ENCODE measurements around the gene RFPL4A. TPM values are rescaled to one million over a fixed set of nuclear protein-coding genes. Genes with fewer than 3 reads are reported as not detected.
"Not testable (repeated sequence)": the region's sequence is repeated elsewhere in the genome, so short reads cannot be mapped to it uniquely, and the experiment has no call there.

RFPL4A gene
- polyA plus RNA-seq (ENCODE audit: insufficient read depth in 1 of 5, insufficient read length in 5 of 5, low replicate concordance in 1 of 5), result under 1 TPM in 1 of 5 donors, not detected in 4; 0.14 TPM
- long read RNA-seq, donor 1, result 0 reads
- long read RNA-seq, donor 2, result 0 reads
- long read RNA-seq, donor 3, result 0 reads
- long read RNA-seq, donor 4, result 0 reads
- long read RNA-seq, donor 5, result 0 reads
- long read RNA-seq, donor 6, result 0 reads
- long read RNA-seq, donor 7, result 0 reads
- long read RNA-seq, donor 8, result 0 reads

DNA sequence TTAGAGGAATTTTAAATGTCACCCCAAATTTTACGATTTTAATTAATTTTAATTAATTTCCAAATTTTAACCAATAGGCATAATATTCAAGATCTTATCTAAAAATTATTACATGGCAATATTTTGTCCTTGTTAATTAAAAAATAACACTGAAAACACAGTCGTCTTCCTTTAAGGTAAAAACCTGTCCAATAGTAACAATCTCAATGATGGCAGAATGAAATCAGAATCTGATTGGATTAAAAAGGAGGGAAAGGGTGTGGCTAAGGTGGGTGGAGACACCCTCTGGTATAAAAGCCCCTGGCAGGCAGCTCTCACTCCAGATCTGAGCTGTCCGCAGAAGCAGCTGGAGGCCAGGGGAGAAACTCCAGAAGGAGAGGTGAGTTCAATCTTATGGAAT lies at the start of gene RFPL4A:
TSS of gene RFPL4A (plus strand) at position 301 of the 400 bp plus-strand sequence. CDS start 2,704 bp downstream, outside the sequence.
- DNase-seq, result not testable (repeated sequence)

DNA sequence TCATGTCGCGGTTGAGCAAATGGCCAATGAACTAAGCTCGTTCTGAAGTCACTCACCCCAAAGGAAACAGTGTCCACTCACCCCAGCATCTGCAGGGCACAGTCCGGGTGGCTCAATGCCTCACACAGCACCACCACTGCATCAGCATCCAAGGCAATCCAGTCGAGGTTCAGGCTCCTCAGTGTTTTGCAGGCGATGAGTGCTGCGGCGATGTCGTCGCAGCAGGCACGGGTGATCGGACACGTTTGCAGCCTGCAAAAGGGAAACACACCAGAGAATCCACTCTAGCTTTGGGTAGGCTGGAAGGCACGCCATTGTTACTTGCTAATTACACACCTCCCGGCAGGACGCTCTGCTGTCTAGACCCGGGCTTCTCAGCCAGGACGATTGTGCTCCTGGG lies 47.2 kb upstream of the RFPL4A start:
- DNase-seq, result no peak

DNA sequence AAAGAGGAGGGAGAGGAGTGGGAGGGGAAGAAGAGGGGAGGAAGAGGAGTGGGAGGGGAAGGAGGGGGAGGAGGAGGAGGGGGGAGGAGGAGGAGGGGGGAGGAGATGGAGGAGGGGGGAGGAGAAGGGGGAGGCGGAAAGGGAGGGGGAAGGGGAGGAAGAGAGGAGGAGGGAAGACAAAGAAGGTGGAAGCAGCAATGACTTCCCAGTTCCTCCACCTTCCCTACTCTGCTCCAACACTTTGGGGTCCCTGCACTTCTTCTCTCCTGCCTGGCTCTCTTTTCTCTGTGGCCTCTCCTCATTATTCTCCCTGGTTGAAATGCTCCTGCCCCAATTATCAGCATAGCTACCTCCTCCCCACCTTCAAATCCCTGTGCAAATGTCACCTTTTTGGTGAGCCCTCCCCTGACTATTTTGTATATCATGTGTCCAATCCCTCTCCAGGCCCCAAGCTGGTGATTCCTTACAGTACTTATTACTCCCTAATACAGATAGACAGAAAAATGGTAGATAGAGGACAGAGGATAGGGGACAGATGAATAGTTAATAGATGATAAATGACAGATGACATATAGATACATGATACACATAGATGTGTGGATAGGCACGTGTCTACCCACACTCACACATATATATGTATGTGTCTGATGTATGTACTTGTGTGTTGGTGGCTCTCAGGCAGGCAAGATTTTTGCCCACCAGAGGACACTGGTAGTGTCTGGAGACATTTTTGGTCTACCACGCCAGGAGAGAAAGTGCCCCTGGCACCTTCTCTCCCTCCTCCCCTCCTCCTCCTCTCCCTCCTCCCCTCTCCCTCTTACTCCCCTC lies 45.9 kb upstream of the RFPL4A start:
- DNase-seq, result no peak

DNA sequence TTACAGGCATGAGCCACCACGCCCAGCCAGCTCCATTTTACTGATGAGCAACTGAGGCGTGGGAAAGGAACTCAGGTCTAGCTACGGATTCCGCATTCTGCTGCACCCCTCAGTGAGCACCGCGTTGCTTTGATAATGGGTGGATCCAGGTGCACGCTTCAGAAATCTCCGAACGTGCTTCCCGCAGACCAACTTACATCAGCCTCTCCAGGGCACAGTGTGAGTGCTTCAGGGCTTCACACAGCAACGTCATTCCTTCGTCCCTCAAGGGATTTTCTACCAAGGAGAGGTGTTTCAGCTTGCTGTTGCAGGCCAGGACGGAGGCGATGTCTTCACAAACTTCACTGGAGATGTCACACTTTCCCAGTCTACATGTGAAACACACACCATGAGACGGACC lies 42.4 kb upstream of the RFPL4A start:
- DNase-seq, result no peak

DNA sequence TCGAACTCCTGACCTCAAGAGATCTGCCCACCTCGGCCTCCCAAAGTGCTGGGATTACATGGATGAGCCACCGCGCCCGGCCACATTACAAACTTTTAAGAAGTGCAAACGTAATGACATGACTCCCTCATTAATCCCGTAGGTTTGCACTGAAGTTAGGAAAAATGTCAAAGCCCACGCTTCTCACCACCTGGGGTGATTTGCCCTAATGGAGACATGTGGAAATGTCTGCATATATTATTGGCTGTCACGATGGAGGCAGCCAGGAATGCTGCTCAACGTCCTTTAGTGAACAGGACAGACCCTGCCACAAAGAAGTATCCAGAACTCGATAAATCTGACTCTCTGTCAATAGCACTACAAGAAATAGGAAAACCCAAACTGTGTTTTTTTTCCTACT lies 41.6 kb upstream of the RFPL4A start:
- no peak for DNase-seq

DNA sequence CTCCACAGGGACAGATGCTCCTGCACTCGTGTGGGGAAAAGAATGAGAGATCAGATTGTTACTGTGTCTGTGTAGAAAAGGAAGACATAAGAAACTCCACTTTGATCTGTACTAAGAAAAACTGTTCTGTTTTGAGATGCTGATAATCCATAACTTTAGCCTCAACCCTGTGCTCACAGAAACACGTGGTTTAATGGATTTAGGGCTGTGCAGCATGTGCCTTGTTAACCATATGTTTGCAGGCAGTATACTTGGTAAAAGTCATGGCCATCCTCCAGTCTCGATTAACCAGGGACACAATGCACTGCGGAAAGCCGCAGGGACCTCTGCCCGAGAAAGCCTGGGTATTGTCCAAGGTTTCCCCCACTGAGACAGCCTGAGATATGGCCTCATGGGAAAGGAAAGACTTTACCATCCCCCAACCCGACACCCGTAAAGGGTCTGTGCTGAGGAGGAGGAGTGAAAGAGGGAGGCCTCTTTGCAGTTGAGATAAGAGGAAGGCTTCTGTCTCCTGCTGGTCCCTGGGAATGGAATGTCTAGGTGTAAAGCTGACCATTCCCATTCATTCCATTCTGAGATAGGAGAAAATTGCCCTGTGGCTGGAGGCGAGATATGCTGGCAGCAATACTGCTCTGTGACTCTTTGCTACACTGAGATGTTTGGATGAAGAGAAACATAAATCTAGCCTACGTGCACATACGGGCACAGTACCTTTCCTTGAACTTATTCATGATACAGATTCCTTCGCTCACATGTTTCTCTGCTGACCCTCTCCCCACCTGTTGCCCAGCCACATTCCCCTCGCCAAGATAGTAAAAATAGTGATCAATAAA lies 40.8 kb upstream of the RFPL4A start:
- not testable (repeated sequence) for DNase-seq

DNA sequence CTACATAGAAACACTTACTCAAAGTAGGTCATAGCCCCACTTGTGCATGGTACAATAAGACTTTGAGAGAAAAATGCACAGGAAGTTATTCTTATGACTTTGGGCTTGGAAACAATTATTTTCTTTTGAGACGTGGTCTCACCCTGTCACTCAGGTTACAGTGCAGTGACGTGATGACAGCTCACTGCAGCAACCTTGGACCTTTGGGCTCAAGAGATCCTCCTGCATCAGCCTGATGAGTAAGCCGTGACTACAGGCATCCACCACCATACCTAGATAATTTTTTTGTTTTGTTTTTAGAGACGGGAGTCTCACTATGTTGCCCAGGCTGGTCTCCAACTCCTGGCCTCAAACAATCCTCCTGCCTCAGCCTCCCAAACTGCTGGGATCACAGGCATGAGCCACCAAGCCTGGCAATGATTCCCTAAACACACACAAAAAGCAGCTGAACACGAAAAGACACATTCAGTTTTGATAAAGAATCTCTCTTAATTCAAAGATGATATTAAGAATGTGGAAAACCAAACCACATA lies 38.6 kb upstream of the RFPL4A start:
- no peak for DNase-seq

DNA sequence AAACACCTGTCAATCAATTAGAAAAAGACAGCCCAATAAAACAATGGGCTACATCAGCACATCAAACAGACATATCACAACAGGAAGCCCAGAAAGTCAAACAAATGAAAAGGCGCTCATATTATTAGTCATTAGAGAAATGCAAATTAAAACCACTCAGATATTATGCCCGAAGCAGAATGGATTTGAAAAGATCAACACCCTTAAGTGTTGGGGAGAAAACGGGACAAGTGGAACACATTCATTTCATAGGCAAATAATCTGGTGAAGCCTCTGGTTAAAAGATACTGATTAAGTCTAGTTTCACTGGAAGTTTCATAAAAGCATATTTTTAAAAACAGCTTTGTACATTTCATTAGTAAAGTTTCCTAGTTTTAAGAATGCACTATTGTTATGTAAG lies 38.1 kb upstream of the RFPL4A start:
- DNase-seq, result no peak

DNA sequence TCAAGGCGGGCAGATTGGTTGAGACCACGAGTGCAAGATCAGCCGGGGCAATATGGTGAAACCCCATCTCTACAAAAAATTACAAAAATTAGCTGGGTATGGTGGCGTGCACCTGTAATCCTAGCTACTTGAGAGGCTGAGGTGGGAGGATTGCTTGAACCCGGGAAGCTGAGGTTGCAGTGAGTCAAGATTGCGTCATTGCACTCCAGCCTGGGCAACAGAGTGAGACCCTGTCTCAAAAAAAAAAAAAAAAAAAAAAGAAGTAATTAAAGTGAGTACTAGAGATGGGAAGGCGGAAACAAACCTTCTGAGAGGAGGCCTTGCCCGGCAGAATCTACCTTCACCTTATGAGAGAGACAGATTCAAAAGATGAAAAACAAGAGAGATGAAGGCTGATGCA lies 35.4 kb upstream of the RFPL4A start:
- DNase-seq, result no peak

DNA sequence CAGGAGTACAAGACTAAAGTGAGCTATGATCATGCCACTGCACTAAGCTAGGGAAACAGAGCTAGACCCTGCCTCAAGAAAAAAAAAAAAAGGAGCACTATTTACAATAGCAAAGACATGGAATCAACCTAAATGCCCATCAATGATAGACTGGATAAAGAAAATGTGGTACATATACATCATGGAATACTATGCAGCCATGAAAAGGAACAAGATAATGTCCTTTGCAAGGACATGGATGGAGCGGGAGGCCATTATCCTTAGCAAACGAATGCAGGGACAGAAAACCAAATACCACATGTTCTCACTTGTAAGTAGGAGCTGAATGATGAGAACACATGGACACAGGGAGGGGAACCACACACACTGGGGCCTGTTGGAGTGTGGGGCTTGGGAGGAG lies 28.5 kb upstream of the RFPL4A start:
- DNase-seq, result not testable (repeated sequence)

DNA sequence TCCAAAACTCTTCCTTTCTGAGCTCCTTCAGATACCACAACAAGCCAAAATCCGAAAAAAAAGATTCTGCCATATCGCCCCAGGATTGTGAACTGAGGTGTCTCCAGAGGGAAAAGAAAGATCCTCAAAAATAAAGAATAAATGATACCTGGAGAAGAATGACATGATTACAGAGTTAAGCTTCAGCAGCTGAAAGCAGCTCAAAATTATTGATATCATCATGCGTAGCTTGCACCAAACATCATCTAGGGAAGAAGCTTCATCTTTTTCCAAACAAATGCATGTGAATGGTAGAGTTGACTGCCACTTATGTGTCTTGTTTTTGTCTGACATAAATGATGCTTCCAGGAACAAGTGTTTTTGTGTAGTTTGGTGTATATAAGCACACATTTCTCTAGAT lies 20.6 kb upstream of the RFPL4A start, which contains the start of gene NLRP9:
TSS of gene NLRP9 (minus strand) at position 101 of the 400 bp plus-strand sequence. CDS start at position 73, 28 bp downstream.
- no peak for DNase-seq

DNA sequence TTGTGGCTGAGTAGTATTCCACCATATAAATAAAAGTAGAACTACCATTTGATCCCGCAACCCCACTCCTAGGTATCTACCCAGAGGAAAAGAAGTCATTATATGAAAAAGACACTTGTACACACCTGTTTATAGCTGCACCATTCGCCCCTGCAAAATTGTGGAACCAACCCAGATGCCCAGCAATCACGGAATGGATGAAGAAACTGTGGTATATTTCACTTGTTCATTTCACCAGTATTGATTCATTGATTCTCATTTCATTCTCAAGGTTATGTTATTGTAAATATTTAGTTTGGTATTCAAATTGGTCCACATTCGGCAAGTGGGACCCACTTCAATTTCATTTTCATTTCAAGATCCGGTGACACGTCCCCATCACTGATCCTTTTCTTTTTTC lies 8.2 kb upstream of the RFPL4A start:
- DNase-seq, result no peak

DNA sequence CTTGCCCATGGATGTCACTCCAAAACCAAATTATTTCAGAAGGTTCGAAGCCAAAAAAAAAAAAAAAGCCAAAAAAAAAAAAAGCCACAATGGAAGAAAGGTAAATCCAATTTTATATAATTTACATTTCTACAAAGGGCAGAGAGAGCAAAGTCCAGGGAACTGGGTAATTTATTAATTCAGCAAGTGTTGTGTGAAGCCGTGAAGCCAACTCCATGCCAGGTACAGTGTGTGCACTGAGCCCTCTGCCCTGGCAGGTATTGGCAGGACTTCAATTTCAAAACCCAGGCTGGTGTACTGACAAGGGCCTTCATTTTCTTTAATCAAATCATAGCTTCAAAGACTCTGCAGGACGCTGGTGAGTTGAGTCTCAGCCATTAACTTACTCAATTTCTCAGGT lies 5.5 kb upstream of the RFPL4A start:
- DNase-seq, result no peak

DNA sequence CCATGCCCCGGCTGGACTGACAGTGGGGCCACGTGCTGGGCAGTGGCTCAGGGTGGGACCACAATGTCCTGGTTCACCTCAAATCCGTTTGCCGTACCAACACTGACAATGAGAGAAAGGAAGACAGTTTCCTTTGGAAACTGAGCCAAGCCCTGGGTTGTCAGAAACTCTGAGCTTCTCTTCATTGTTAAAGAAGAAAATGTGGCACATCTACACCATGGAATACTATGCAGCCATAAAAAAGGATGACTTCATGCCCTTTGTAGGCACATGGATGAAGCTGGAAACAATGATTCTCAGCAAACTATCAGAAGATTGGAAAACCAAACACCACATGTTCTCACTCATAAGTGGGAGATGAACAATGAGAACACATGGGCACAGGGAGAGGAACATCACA lies 2.1 kb upstream of the RFPL4A start:
- DNase-seq, result not testable (repeated sequence)

DNA sequence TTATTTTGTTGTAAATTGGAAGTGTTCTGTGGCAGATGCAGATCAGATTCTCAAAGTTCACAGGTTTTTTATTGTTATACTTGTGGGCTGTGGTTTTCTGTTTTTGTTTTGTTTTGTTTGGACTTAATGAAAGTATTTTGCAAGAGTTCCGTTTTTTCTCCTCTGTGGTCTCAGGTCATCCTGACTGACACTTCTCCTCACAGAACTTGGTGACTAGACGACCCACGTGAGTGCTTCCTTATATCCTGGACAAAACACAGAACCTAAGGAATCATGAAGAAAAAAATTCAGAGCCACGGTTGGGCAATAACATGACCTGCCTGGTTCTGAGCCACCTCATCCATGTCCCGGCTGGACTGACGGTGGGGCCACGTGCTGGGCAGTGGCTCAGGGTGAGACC lies 7.6 kb downstream of the RFPL4A start:
- DNase-seq, result no peak

DNA sequence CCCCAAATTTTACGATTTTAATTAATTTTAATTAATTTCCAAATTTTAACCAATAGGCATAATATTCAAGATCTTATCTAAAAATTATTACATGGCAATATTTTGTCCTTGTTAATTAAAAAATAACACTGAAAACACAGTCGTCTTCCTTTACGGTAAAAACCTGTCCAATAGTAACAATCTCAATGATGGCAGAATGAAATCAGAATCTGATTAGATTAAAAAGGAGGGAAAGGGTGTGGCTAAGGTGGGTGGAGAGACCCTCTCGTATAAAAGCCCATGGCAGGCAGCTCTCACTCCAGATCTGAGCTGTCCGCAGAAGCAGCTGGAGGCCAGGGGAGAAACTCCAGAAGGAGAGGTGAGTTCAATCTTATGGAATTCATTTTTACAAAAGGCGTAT lies 9.9 kb downstream of the RFPL4A start, which contains the start of gene RFPL4AL1:
TSS of gene RFPL4AL1 (plus strand) at position 301 of the 400 bp plus-strand sequence. CDS start 2,687 bp downstream, outside the sequence.
- not testable (repeated sequence) for DNase-seq

DNA sequence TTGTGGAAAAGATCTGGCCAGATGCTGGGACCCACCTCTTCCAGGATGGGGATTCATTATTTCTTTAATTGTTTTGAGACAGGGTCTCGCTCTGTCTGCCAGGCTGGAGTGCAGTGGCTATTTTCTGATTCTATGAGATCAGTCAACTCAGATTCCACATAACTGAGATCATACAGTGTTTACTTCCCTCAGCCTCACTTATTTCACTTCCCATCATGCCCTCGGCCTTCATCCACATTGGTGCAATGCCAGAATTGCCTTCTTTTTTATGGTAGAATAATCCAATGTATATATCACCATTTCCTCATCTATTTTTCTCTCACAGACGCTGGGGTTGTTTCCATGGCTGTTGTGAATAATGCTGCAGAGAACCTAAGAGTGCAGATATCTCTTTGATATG lies 10.7 kb downstream of the RFPL4A start:
- not testable (repeated sequence) for DNase-seq

DNA sequence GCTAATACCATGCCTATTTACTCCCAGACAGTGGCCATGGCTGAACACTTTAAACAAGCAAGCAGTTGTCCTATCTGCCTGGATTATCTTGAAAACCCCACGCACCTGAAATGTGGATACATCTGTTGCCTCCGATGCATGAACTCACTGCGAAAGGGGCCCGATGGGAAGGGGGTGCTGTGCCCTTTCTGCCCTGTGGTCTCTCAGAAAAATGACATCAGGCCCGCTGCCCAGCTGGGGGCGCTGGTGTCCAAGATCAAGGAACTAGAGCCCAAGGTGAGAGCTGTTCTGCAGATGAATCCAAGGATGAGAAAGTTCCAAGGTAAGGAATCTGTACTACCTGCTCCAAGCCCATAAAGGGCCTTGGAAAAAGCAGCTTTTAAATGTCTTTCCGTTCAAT lies 18.6 kb downstream of the RFPL4A start:
- DNase-seq, result no peak

DNA sequence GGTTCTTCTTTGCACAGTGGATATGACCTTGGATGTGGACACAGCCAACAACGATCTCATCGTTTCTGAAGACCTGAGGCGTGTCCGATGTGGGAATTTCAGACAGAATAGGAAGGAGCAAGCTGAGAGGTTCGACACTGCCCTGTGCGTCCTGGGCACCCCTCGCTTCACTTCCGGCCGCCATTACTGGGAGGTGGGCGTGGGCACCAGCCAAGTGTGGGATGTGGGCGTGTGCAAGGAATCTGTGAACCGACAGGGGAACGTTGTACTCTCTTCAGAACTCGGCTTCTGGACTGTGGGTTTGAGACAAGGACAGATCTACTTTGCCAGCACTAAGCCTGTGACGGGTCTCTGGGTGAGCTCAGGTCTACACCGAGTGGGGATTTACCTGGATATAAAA lies 19.4 kb downstream of the RFPL4A start:
- DNase-seq, result no peak

DNA sequence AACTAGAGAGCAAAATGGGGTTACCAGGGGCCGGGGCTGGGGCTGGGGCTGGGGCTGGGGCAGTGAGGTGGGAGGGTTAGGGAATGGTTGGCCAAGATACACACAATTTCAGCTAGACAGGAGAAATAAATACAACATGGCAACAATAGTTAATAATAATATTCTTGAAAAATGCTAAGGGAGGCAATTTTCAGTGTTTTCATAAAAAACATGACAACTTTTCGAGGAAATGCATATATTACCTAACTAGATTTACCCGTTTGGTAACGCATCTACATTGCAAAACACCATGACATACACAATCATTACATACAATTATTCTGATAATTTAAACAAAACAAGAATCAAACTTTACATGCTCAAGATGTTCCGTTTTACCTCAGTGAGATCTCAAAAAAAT lies 22.2 kb downstream of the RFPL4A start:
- DNase-seq, result no peak

DNA sequence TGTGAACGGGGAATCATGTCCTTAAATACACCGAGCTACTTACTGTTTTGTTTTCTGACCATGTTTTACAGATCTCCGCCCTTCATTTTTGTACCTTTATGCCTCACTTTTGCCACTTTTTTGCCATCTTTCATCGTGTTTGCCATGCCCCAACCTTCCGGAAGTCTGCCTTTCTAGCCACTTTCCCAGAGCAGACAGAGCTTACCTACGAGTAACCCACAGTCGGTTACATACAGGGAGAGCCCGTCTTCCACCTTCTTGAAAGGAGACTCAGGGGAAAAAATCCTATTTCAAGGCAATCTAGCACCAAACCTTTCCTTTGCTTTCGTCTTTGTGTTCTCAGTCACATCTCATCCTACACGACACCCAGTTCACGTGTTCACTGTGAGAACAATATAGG lies 36.1 kb downstream of the RFPL4A start:
- no peak for DNase-seq

DNA sequence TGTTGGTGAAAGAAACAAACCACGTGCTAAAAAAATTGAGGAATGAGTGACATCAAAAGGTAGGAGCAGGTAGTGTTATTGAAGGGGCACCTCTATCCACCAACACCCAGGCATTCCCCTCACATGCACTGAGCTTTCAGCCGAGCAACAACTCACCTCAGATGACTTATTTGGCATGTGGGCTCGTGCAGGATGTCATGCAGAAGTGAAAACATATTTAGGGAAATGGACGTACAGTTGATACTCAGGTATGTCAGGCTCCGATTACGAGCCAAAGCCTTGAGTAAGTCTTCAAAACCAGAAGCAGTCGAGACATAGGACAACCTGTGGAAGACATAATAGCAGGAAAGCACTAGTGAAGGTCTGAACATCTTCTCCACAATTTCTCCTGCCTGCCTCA lies 42.5 kb downstream of the RFPL4A start:
- no peak for DNase-seq
